IMR-90 (cell line): Measurements from ENCODE around the gene SMCHD1. TPM values are rescaled to one million over a fixed set of nuclear protein-coding genes. Genes with fewer than 3 reads are reported as not detected.

Experiments
- ATAC-seq: fragments of 200-7000 bp; cut with Tn5 transposase; 2 replicates; pipeline ENCODE4 v1.9.1; 2020; ENCODE audit warnings: low read depth, mild to moderate bottlenecking, moderate library complexity
- BruUV-seq: library from RNA; stranded (reverse); fragments of 400-500 nt; replicated peaks from 2 replicates; lab custom pipeline; 2021; lab: Mats Ljungman, UMichigan
- CTCF ChIA-PET: fragments of 300-600 bp; formaldehyde crosslinking; extraction: SDS; loops from one replicate; lab custom pipeline; 2021; ENCODE audit warnings: antibody characterized with exemption; lab: Yijun Ruan, JAX
- POLR2A ChIA-PET: fragments of 300-600 bp; sonication (Branson Sonifier 250); formaldehyde crosslinking; loops from one replicate; lab custom pipeline; 2022; ENCODE audit warnings: antibody characterized with exemption; ENCODE audit not compliant: unreplicated experiment; lab: Charles Lee
- DNase-seq: peaks from one replicate; pipeline ENCODE4 v3.0.0; 2013
- H2AFZ ChIP-seq: replicated peaks from 2 replicates; pipeline ENCODE3; 2013; ENCODE audit warnings: low read length, mild to moderate bottlenecking; ENCODE audit not compliant: poor library complexity
- H2AK5ac ChIP-seq: 2 replicates; pipeline ENCODE4 v1.6.1; 2013; ENCODE audit warnings: low read depth, low read length, inconsistent platforms
- H2AK9ac ChIP-seq: replicated peaks from 2 replicates; pipeline ENCODE3; 2013; ENCODE audit warnings: mild to moderate bottlenecking, low read depth, low read length, moderate library complexity; ENCODE audit not compliant: poor library complexity
- H2BK120ac ChIP-seq: 2 replicates; pipeline ENCODE4 v1.6.1; 2013; ENCODE audit warnings: low read depth, low read length, inconsistent platforms
- H2BK15ac ChIP-seq: 3 replicates; pipeline ENCODE4 v1.6.1; 2013; ENCODE audit warnings: low read depth, low read length, inconsistent platforms
- H2BK20ac ChIP-seq: 2 replicates; pipeline ENCODE4 v1.6.1; 2013; ENCODE audit warnings: low read depth, mild to moderate bottlenecking, inconsistent platforms, low read length, moderate library complexity
- H2BK5ac ChIP-seq: 2 replicates; pipeline ENCODE4 v1.6.1; 2013; ENCODE audit warnings: mild to moderate bottlenecking, low read depth, low read length, inconsistent platforms; ENCODE audit not compliant: poor library complexity, severe bottlenecking
- H3K14ac ChIP-seq: replicated peaks from 2 replicates; pipeline ENCODE4 v1.6.1; 2013; ENCODE audit warnings: low read depth, low read length, inconsistent platforms
- H3K18ac ChIP-seq: 2 replicates; pipeline ENCODE4 v1.6.1; 2013; ENCODE audit warnings: low read depth, low read length, control low read depth
- H3K23ac ChIP-seq: 2 replicates; pipeline ENCODE4 v1.6.1; 2013; ENCODE audit warnings: low read depth, low read length, inconsistent platforms
- H3K27ac ChIP-seq: 2 replicates; pipeline ENCODE4 v1.5.1; 2013; ENCODE audit warnings: mild to moderate bottlenecking, control low read depth, low read length; ENCODE audit not compliant: insufficient read depth
- H3K27me3 ChIP-seq: 2 replicates; pipeline ENCODE4 v1.6.1; 2013; ENCODE audit warnings: low read length; ENCODE audit not compliant: control insufficient read depth, insufficient read depth
- H3K36me3 ChIP-seq: 2 replicates; pipeline ENCODE4 v1.6.1; 2013; ENCODE audit warnings: low read length, mixed read lengths; ENCODE audit not compliant: control insufficient read depth, insufficient read depth
- H3K4ac ChIP-seq: 2 replicates; pipeline ENCODE4 v1.6.1; 2013; ENCODE audit warnings: low read depth, low read length, inconsistent platforms
- H3K4me1 ChIP-seq: 2 replicates; pipeline ENCODE4 v1.6.1; 2013; ENCODE audit warnings: low read length, mixed read lengths; ENCODE audit not compliant: control insufficient read depth, insufficient read depth
- H3K4me2 ChIP-seq: 2 replicates; pipeline ENCODE4 v1.6.1; 2013; ENCODE audit warnings: low read depth, mild to moderate bottlenecking, control low read depth, low read length, moderate library complexity
- H3K4me3 ChIP-seq: 2 replicates; pipeline ENCODE4 v1.5.1; 2013; ENCODE audit warnings: low read depth, mild to moderate bottlenecking, control low read depth, low read length, moderate library complexity; ENCODE audit not compliant: insufficient read depth
- H3K56ac ChIP-seq: 2 replicates; pipeline ENCODE4 v1.6.1; 2013; ENCODE audit warnings: low read length, inconsistent platforms; ENCODE audit not compliant: insufficient read depth; ENCODE audit errors: extremely low read depth
- H3K79me1 ChIP-seq, 2 experiments: 2 replicates each; pipeline ENCODE4 v1.6.1; 2013; ENCODE audit warnings: low read length in 2 of 2, inconsistent platforms in 1 of 2, low read depth in 1 of 2
- H3K9ac ChIP-seq: 2 replicates; pipeline ENCODE4 v1.6.1; 2013; ENCODE audit warnings: low read depth, low read length, control low read depth
- H3K9me1 ChIP-seq: 2 replicates; pipeline ENCODE4 v1.6.1; 2013; ENCODE audit warnings: low read length, inconsistent platforms; ENCODE audit not compliant: insufficient read depth
- H3K9me3 ChIP-seq: 2 replicates; pipeline ENCODE4 v1.6.1; 2013; ENCODE audit warnings: low read length; ENCODE audit not compliant: control insufficient read depth, insufficient read depth
- H4K20me1 ChIP-seq: 2 replicates; pipeline ENCODE4 v1.6.1; 2013; ENCODE audit warnings: low read length, inconsistent platforms; ENCODE audit not compliant: insufficient read depth
- H4K5ac ChIP-seq: 2 replicates; pipeline ENCODE4 v1.6.1; 2013; ENCODE audit warnings: mild to moderate bottlenecking, low read depth, low read length, control low read depth
- H4K8ac ChIP-seq, 2 experiments: 2 replicates each; pipeline ENCODE4 v1.6.1; 2013; ENCODE audit warnings: low read depth in 2 of 2, low read length in 2 of 2, control low read depth in 1 of 2, inconsistent platforms in 1 of 2
- H4K91ac ChIP-seq: 2 replicates; pipeline ENCODE4 v1.6.1; 2013; ENCODE audit warnings: low read depth, low read length, inconsistent platforms; ENCODE audit not compliant: insufficient read depth
- BHLHE40 ChIP-seq: fragments of 150-350 bp; IDR thresholded peaks from 2 replicates; pipeline ENCODE4 v1.6.1; 2016; ENCODE audit warnings: mild to moderate bottlenecking, low read depth, low read length
- CEBPB ChIP-seq: IDR thresholded peaks from 2 replicates; pipeline ENCODE4 v1.6.1; 2012; ENCODE audit warnings: low read depth, low read length, improper control_type of control experiment
- CHD1 ChIP-seq: IDR thresholded peaks from 2 replicates; pipeline ENCODE4 v1.6.1; 2012; ENCODE audit warnings: low read depth, low read length, improper control_type of control experiment
- CTCF ChIP-seq: conservative IDR thresholded peaks from 2 replicates; pipeline ENCODE4 v1.5.1; 2012; ENCODE audit warnings: mild to moderate bottlenecking, low read depth, low read length, improper control_type of control experiment
- ELK1 ChIP-seq: fragments of 150-350 bp; IDR thresholded peaks from 2 replicates; pipeline ENCODE4 v1.6.1; 2016; ENCODE audit warnings: low read depth, mild to moderate bottlenecking, low read length, moderate library complexity, borderline replicate concordance
- FOS ChIP-seq: fragments of 150-350 bp; IDR thresholded peaks from 2 replicates; pipeline ENCODE4 v1.6.1; 2016; ENCODE audit warnings: low read depth, low read length
- MAFK ChIP-seq: IDR thresholded peaks from 2 replicates; pipeline ENCODE4 v1.6.1; 2012; ENCODE audit warnings: low read depth, low read length, improper control_type of control experiment
- MAZ ChIP-seq: IDR thresholded peaks from 2 replicates; pipeline ENCODE4 v1.6.1; 2012; ENCODE audit warnings: low read depth, mild to moderate bottlenecking, low read length, improper control_type of control experiment, moderate library complexity, borderline replicate concordance
- MXI1 ChIP-seq: IDR thresholded peaks from 2 replicates; pipeline ENCODE4 v1.6.1; 2012; ENCODE audit warnings: low read depth, mild to moderate bottlenecking, low read length, moderate library complexity, borderline replicate concordance
- NFE2L2 ChIP-seq: fragments of 150-350 bp; IDR thresholded peaks from 2 replicates; pipeline ENCODE4 v1.6.1; 2016; ENCODE audit warnings: low read depth, mild to moderate bottlenecking, low read length
- POLR2A ChIP-seq: IDR thresholded peaks from 2 replicates; pipeline ENCODE4 v1.6.1; 2012; ENCODE audit warnings: mild to moderate bottlenecking, low read depth, low read length
- RAD21 ChIP-seq: IDR thresholded peaks from 2 replicates; pipeline ENCODE4 v1.6.1; 2012; ENCODE audit warnings: low read length, improper control_type of control experiment
- RCOR1 ChIP-seq: IDR thresholded peaks from 2 replicates; pipeline ENCODE4 v1.6.1; 2012; ENCODE audit warnings: mild to moderate bottlenecking, low read length, improper control_type of control experiment; ENCODE audit not compliant: insufficient replicate concordance
- RFX5 ChIP-seq: IDR thresholded peaks from 2 replicates; pipeline ENCODE4 v1.8.0; 2012; ENCODE audit warnings: low read depth, mild to moderate bottlenecking, low read length, moderate library complexity
- SMC3 ChIP-seq: fragments of 150-350 bp; IDR thresholded peaks from 2 replicates; pipeline ENCODE4 v1.6.1; 2016; ENCODE audit warnings: low read depth, mild to moderate bottlenecking, antibody characterized with exemption, low read length, moderate library complexity
- dilution Hi-C: fragments of 300-500 bp; cut with HindIII; formaldehyde crosslinking; loops from one replicate; pipeline ENCODE4 v1.14.3; 2018; ENCODE audit warnings: low sequenced_read_pairs; ENCODE audit not compliant: unreplicated experiment
- in situ Hi-C: fragments of 300-500 bp; cut with MboI; formaldehyde crosslinking; loops from 3 replicates; pipeline ENCODE4 v1.14.3; 2019; ENCODE audit warnings: low sequenced_read_pairs, inconsistent platforms, mixed read lengths
- intact Hi-C: fragments of 100-400 bp; cut with micrococcal nuclease; formaldehyde crosslinking; loops from 2 replicates; pipeline ENCODE4 v1.10.0; 2022
- polyA plus RNA-seq, 3 experiments: library from polyadenylated mRNA; depleted of rRNA; stranded (reverse); fragments of >200 nt; gene quantifications; 2 replicates each; pipeline ENCODE4 v1.2.3, GENCODE V29; 2012; ENCODE audit warnings: low replicate concordance in 1 of 3
- total RNA-seq: library from RNA; depleted of rRNA; stranded (reverse); fragments of >200 nt; gene quantifications from 2 replicates; pipeline ENCODE4 v1.2.3, GENCODE V29; 2012
- TF ChIP-seq, protein P1 (sequence below): fragments of 150-350 bp; IDR thresholded peaks from 2 replicates; pipeline ENCODE4 v1.6.1; 2017; ENCODE audit warnings: mild to moderate bottlenecking, antibody characterized with exemption, low read length, low read depth

The SMCHD1 gene
- total and polyA plus RNA-seq, 2 of the 4 experiments (the other 2 are of a cell fraction) = 14.8 to 47.3 TPM

DNA sequence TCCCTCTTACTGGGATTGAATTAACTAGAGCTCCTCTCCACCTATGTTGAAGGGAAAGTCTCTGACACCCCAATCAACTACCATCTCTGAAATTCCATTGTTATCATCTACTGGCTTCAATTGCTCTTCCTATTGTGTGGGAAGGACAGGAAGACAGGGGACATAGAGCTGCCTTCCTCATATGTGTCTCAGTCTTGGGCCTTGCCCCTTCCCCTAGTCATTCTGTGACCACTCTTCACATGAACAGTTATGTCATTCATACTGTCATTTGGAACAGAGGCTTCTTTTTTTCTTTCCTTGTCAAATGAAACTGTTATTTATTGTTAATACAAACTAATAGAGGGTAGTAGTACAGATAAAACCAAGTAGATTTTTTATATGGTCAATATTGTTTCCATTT lies 121.7 kb downstream of the SMCHD1 start:
- H3K4me2 ChIP-seq = no peak overlapping the region
- DNase-seq (no peak), ATAC-seq (no peak)
- peaks cover 37% of the 10 kb centered on the region for H3K36me3 ChIP-seq
- no peak for TF ChIP-seq SMC3
- TF ChIP-seq ELK1 = no peak
- no peak for TF ChIP-seq CTCF
- no peak for TF ChIP-seq RAD21
- no peak for TF ChIP-seq CHD1
- TF ChIP-seq, protein P1, sequence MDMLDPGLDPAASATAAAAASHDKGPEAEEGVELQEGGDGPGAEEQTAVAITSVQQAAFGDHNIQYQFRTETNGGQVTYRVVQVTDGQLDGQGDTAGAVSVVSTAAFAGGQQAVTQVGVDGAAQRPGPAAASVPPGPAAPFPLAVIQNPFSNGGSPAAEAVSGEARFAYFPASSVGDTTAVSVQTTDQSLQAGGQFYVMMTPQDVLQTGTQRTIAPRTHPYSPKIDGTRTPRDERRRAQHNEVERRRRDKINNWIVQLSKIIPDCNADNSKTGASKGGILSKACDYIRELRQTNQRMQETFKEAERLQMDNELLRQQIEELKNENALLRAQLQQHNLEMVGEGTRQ = no peak
- TF ChIP-seq POLR2A = no peak
- no peak for TF ChIP-seq MXI1
- TF ChIP-seq NFE2L2 = no peak
- no peak for TF ChIP-seq MAFK
- no peak for TF ChIP-seq MAZ
- TF ChIP-seq FOS = no peak
- TF ChIP-seq RCOR1 = no peak
- TF ChIP-seq BHLHE40 = no peak
- TF ChIP-seq CEBPB = no peak
- TF ChIP-seq RFX5 = no peak
- H2AK9ac ChIP-seq = no peak overlapping the region
- no peak overlapping the region for H3K23ac ChIP-seq
- H3K9me3 ChIP-seq = no peaks in the 10 kb centered on the region
- H2BK20ac ChIP-seq = no peak overlapping the region
- in situ Hi-C loops (no loop called here), dilution Hi-C loops (no loop called here), intact Hi-C loops (no loop called here)
- no TSS peak for BruUV-seq
- no peak overlapping the region for H2BK15ac ChIP-seq
- H3K18ac ChIP-seq = no peak overlapping the region
- H3K4me1 ChIP-seq = no peaks in the 10 kb centered on the region
- ChIA-PET CTCF (no interaction called here), POLR2A (no interaction called here)
- peaks cover 9% of the 10 kb centered on the region for H3K9me1 ChIP-seq
- no peak overlapping the region for H4K91ac ChIP-seq
- H3K9ac ChIP-seq = no peak overlapping the region
- no peaks in the 10 kb centered on the region for H4K20me1 ChIP-seq
- no peak overlapping the region for H3K4ac ChIP-seq
- no peak overlapping the region for H3K27ac ChIP-seq
- H3K79me1 ChIP-seq = peaks cover 0 to 3% of the 10 kb centered on the region in 2 experiments; a peak in 2 of 4 replicates
- no peak overlapping the region for H4K5ac ChIP-seq
- H2BK5ac ChIP-seq = no peak overlapping the region
- H3K4me3 ChIP-seq = no peak overlapping the region
- H2AFZ ChIP-seq = no peak overlapping the region
- no peak overlapping the region for H2BK120ac ChIP-seq
- no peak overlapping the region for H3K14ac ChIP-seq
- no peak overlapping the region for H2AK5ac ChIP-seq
- no peak overlapping the region for H4K8ac ChIP-seq
- H3K56ac ChIP-seq = no peak overlapping the region
- no peaks in the 10 kb centered on the region for H3K27me3 ChIP-seq
